Epithelial cell of proximal tubule (primary cell): Measurements from ENCODE around the gene AKAP8. TPM values are rescaled to one million over a fixed set of nuclear protein-coding genes. Genes with fewer than 3 reads are reported as not detected.
A peak's percentile ranks its signal among the peaks of the same experiment; 100 is the strongest.

ENCODE experiments used
- DNase-seq: peaks from one replicate; pipeline ENCODE4 v3.0.0-alpha.2; 2011; ENCODE audit warnings: low read depth
- H3K4me3 ChIP-seq: 2 replicates; pipeline ENCODE4 v1.5.1; 2011; ENCODE audit warnings: low read depth, mild to moderate bottlenecking, low read length
- total RNA-seq: library from RNA; depleted of rRNA; stranded (reverse); fragments of >200 nt; gene quantifications from 2 replicates; pipeline ENCODE4 v1.2.3, GENCODE V29; 2015
- TF ChIP-seq, protein P1 (sequence below): conservative IDR thresholded peaks from 2 replicates; pipeline ENCODE4 v1.5.1; 2012; ENCODE audit warnings: low read depth, mild to moderate bottlenecking, low read length

Gene AKAP8
- 14.1 and 23.8 TPM in 2 replicates for total RNA-seq

DNA sequence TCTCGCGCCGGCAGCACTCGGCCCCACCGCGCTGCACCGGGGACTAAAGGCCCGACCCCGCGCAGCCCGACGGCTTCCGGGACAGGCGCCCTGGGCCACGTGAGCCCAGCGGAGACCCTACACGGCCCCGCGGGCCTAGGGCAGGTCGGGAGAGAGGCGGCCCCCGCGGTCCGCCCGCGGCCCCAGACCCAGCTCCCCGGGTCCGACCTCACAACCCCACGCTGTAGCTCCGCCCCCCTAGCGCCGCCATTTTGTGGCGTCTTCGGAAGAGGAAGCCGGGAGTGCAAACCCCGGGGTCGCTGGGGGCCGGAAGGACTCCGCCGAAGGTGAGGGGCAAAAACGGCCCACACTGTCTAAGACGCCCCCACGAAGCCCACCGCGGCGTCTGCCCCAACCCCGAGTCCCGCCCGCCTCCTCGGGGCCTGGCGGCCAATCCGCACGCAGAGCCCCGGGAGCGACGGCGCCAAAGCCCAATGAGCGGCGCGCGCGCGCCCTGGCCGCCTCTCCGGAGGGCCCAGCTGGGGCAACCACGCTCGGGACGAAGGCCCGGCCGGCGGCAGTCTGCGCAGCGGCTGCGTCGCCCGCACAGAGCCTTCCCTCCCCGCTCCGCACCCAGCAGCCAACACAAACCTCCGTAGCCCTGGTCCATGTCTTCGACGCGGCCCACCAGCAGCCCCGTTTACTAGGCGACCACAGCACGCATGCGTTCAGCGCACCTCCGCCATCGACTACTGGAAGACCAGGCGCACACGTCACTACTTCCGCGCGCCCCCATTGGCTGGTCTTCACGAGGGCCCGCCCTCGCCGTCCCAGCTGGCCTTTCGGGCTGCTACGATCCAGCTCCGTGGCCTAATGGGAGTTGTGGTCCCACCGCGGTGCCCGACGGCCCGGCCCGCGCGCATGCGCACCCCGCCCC is at the start of gene AKAP8:
TSS of gene AKAP8 (minus strand) at position 705 of the 916 bp plus-strand sequence. CDS start at position 649, 56 bp downstream.
- peak; percentile 61 for DNase-seq
- TF ChIP-seq, protein P1, sequence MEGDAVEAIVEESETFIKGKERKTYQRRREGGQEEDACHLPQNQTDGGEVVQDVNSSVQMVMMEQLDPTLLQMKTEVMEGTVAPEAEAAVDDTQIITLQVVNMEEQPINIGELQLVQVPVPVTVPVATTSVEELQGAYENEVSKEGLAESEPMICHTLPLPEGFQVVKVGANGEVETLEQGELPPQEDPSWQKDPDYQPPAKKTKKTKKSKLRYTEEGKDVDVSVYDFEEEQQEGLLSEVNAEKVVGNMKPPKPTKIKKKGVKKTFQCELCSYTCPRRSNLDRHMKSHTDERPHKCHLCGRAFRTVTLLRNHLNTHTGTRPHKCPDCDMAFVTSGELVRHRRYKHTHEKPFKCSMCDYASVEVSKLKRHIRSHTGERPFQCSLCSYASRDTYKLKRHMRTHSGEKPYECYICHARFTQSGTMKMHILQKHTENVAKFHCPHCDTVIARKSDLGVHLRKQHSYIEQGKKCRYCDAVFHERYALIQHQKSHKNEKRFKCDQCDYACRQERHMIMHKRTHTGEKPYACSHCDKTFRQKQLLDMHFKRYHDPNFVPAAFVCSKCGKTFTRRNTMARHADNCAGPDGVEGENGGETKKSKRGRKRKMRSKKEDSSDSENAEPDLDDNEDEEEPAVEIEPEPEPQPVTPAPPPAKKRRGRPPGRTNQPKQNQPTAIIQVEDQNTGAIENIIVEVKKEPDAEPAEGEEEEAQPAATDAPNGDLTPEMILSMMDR = no peak
- peak within 1 kb of the TSS; percentile 100 for H3K4me3 ChIP-seq

DNA sequence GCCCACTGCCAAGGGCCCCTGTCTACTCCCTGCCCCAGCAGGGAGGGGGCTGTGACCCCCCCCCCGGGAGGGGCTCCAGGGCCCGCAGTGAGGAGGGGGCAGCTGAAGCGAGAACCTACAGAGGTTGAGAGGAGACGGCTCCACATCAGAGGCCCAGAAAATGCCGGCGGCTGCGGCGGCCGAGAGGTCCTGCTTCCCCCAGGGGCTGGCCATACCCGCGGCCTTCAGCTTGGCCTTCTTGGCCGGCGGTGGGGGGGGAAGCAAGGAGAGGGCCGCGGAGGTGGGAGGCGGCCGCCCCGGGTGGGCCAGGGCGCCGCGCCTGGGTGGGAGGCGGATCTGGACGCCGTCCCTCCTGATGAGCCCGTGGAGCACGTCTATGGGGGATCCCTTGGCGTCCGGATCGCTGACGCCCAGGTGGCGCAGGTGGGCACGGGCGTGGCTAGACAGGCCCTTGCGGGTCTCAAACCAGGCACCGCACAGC is 48.4 kb upstream of the AKAP8 start:
- TF ChIP-seq, protein P1 = no peak
- H3K4me3 ChIP-seq = no peak overlapping the region
- no peak for DNase-seq

DNA sequence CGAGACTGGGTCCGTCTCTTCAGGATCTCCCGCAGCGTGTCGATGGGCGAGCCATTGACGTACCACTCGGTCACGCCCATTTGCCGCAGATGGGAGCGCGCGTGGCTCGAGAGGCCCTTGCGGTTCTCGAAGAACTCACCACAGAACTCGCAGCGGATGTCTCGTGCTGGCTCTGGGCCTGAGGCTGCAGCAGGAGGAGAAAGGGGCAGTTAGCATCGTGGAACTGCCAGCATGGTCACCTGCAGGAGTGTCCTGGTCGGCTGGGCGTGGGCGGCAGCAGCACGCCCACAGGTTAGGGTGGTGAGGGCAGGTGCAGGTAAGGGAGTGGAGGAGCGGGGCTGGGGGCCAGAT is 47.7 kb upstream of the AKAP8 start:
- no peak for DNase-seq
- TF ChIP-seq, protein P1 = no peak
- H3K4me3 ChIP-seq = no peak overlapping the region

DNA sequence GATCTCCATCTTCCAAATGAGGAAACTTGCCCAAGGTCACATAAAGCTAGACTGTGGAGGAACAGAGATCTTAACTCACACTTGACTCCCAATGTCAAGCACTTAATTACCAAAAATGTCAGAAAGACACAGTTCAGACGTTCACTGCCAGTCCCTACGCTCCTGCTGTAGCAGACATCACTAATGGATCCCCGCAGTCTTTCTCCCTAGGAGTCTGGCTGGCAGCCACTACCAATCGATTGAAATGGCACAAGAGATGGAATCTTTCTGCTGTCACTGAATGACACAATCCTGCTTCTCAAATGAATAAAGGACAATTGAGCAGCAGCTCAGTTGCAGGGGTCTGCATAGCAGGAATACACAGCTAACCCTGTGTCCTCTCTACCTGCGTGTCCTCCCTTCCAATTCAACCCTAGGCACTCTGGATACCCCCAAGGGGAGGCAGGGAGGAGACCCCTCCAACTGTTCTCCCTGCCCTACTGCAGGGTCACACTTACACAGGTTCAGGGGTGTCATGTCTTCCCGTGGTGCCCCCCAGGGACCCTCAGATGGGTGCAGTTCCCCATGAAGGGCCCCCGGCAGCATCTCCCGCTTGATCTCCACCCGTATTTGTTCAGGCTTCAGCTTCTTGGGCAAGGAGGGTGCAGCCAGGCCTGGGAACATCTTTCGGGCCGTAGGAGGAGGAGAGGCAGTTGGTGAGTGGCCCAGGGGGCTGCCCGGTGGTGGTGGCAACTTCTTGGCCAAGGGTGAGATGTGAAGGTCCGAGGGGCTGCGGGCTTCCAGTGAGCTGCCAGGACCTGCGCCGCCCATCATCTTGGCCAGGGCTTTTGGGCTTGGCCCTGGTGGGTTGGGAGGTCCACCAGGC is 47.1 kb upstream of the AKAP8 start:
- DNase-seq = no peak

DNA sequence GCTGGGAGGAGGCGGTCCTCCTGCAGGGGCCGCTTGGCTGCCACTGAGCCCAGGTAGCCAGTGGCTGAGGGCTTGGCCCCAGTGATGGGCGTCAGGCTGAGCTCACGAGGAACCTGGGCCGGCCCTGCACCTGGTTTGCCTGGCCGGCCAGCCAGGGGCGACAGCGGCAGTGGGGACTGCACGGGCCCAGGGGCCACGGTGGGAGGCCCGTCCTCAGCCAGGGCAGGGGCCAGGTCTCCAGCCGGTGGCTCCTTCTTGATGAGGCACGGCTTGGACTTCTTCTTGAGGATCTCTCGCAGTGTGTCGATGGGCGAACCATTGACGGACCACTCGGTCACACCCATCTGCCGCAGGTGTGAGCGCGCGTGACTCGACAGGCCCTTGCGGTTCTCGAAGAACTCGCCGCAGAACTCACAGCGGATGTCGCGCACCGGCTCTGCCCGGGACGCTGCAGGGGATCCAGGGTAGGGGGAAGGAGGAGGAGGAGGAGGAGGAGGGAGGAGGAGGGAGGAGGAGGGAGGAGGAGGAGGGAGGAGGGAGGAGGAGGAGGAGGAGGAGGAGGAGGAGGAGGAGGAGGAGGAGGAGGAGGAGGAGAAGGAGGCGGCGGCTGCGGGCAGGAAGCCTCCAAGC is 45.8 kb upstream of the AKAP8 start:
- no peak for DNase-seq
- H3K4me3 ChIP-seq = no peak overlapping the region
- TF ChIP-seq, protein P1 = no peak

More for the DNA sequence above, 47.1 kb upstream of the AKAP8 start:
- H3K4me3 ChIP-seq = no peak overlapping the region
- TF ChIP-seq, protein P1 = no peak

- no peak for DNase-seq
- TF ChIP-seq, protein P1 = no peak
- no peak overlapping the region for H3K4me3 ChIP-seq
Observed at GRCh38 chr19:15424692-15425272, 45.2 kb upstream of the AKAP8 start.
